SW 1271 (cell line): ENCODE results near the gene FAAP100.
"Not testable (repeated sequence)": the region's sequence is repeated elsewhere in the genome, so short reads cannot be mapped to it uniquely, and the experiment has no call there.

Source experiments
- DNase-seq, 2 experiments: peaks; one replicate each; lab custom pipeline; 2025; lab: John Stamatoyannopoulos, UW

The FAAP100 gene

GRCh38 chr17:81538651-81539570, 13.2 kb downstream of the FAAP100 start:
- no peak for DNase-seq

- DNase-seq: no peak
Observed at GRCh38 chr17:81537856-81538555, 14.1 kb downstream of the FAAP100 start.

DNA sequence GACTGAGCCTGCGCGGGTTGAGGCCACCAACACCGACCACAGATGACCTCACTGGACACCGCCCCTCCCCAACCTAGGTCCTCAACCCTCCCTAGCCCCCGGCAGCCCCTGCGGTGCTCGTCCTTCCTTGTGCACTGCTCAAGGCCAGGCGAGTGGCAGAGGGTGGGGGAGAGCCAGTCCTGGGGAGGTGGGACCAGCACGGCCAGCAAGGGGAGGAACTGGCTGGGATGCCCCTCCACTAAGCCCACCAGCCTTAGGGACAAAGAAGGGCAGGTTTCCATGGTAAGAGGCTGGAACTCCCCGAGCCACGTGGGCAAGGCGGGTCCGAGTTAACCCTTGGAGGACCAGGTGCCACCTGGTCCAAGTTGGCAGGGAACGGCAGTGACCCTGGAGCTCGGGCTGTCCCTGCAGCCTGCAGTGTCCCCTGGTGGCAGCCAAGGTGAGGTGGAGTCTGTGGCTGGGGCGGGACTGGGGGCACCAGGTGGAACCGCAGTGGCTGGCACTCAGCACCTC, 14.8 kb downstream of the FAAP100 start:
- no peak for DNase-seq

GRCh38 chr17:81536299-81537290, 15.6 kb downstream of the FAAP100 start:
- DNase-seq: no peak

GRCh38 chr17:81535480-81536298, 16.5 kb downstream of the FAAP100 start:
- no peak for DNase-seq

GRCh38 chr17:81535007-81535328, 17.2 kb downstream of the FAAP100 start:
- no peak for DNase-seq

GRCh38 chr17:81534157-81535006, 17.8 kb downstream of the FAAP100 start:
- DNase-seq: no peak

DNA sequence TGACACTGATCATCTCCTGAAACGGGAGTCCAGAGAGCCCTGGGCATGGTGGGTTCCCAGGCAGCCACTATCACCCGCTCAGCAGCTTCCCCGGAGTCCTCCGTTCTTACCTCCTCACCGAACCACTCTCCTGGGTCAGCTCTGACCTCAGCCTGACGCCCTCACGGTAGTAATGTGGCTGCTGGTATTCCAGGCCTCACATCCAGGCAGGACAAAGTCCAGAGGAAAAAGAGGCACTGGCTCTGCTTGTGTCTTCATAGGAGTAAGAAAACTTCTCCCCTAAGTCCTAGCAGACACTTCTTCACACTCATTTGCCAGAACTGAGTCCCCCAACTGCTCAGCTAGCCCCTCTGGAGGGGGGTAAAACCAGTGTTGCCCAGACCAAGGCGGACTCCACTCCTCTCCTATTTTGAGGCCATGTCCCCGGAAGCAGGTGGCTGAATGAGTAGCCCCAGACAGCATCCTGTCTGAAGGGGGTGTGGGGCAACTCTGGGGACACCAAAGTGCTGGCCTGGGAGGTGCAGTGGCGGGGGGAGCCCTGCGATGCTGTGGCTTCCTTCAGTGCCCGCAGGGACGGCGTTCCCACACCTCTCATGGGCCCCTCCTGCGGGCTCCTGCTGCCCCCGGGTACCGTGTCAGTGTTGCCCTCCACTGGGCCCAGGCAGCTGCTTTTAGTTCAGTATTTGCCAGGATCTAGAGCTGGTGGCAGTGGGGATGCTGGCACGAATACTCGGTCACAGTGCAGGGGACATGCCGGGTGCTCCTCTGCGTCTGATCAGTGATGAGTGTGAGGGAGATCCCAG, 18.6 kb downstream of the FAAP100 start:
- DNase-seq: no peak

DNA sequence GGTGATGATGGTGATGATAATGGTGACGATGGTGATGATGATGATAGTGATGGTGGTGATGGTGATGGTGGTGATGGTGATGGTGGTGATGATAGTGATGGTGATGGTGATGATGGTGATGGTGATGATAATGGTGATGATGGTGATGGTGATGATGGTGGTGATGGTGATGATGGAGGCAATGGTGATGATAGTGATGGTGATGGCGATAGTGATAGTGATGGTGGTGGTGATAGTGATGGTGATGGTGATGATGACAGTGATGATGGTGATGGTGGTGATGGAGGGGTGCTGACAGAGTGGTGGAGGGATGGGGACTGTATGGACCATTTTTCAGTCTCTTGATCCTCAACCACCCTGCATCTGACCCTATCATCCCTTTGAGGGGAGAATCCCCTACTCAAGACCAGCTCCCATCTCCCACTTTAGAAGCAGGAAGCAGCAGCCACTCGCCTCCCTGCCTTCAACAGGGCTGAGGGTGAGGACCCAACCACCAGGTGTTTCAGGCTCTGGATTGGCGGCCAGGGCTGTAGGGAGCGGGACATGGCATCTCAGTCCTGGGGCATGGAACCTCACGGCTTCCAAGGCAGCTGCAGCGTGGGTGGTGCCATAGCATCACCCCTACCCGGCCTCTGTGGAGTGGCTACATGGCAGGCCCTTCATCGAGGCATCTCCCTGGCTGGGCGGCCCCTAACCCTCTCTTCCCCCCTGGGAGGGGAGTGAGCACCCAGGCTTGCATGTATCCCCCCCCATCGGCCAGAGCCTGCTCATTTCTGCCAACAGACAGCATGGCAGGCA, 19.5 kb downstream of the FAAP100 start:
- no peak for DNase-seq

GRCh38 chr17:81531998-81532404, 20.2 kb downstream of the FAAP100 start:
- DNase-seq: not testable (repeated sequence)

- DNase-seq: not testable (repeated sequence)
Observed at GRCh38 chr17:81531013-81531412, 21.1 kb downstream of the FAAP100 start.

DNA sequence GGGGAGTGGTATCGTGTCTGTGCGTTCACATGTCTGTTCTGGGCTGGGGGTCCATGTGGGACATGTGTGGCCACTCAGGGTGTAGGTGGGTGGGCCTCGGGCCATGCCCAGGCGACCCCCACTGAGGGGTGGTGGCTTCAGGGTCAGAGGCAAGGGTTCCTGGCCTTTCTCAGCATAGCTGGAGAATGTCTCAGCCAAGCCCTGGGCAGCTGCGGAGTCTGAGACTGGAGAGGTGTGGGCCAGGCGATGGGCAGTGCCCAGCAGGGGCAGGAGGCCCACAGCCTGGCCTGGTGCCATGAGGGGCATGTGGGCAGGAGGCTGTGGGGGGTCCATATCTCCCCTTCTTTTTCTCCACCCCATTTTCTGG, 22.7 kb downstream of the FAAP100 start:
- no peak for DNase-seq

GRCh38 chr17:81528651-81529436, 23.3 kb downstream of the FAAP100 start:
- DNase-seq: no peak

DNA sequence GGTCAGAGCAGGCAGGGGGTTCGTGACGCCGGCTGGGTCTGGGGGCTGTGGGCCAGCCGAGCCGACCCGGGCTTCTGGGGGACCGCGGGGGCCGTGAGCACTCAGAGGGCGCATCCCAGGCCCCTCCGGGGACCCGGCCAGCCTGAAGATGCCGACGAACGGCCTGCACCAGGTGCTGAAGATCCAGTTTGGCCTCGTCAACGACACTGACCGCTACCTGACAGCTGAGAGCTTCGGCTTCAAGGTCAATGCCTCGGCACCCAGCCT, 23.8 kb downstream of the FAAP100 start:
- DNase-seq: no peak

- no peak for DNase-seq
Observed at GRCh38 chr17:81527591-81528383, 24.4 kb downstream of the FAAP100 start, which contains the start of gene FSCN2. Gene FSCN2 (plus strand): TSS chr17:81528377. CDS start chr17:81528532, 155 bp downstream.

GRCh38 chr17:81526662-81527571, 25.2 kb downstream of the FAAP100 start:
- DNase-seq: no peak
